Activated T-cell treated with anti-CD3 and anti-CD28 coated beads, Interleukin-2, amount 50 U/mL, for 72 hours (primary cell): ENCODE results near the gene CHD6. TPM values are rescaled to one million over a fixed set of nuclear protein-coding genes. Genes with fewer than 3 reads are reported as not detected.
A peak's percentile ranks its signal among the peaks of the same experiment; 100 is the strongest.

ENCODE experiments used
- ATAC-seq, 2 donors: fragments of 150-1000 bp; cut with Tn5 transposase; replicated peaks in 1 of 2; 2 replicates each; pipeline ENCODE4 v1.10.0; 2021; ENCODE audit warnings: moderate library complexity in 2 of 2, mild to moderate bottlenecking in 1 of 2
- DNase-seq, 2 donors: peaks; one replicate each; pipeline ENCODE4 v3.0.0; 2021 to 2022; ENCODE audit warnings: mixed read lengths in 1 of 2
- H3K27ac Mint-ChIP-seq: one replicate; pipeline ENCODE4 v1.8.0; 2022; ENCODE audit warnings: mild to moderate bottlenecking, moderate library complexity, mixed read lengths
- H3K27me3 Mint-ChIP-seq: one replicate; pipeline ENCODE4 v1.8.0; 2022; ENCODE audit warnings: low read depth, mixed read lengths
- H3K36me3 Mint-ChIP-seq, 2 donors: one replicate each; pipeline ENCODE4 v1.8.0; 2022; ENCODE audit warnings: mixed read lengths in 2 of 2, mild to moderate bottlenecking in 1 of 2; ENCODE audit not compliant: insufficient read depth in 2 of 2
- H3K4me1 Mint-ChIP-seq: one replicate; pipeline ENCODE4 v1.8.0; 2022; ENCODE audit warnings: low read depth, mixed read lengths
- H3K4me3 Mint-ChIP-seq, 2 donors: one replicate each; pipeline ENCODE4 v1.8.0; 2022; ENCODE audit warnings: mild to moderate bottlenecking in 2 of 2, mixed read lengths in 2 of 2, moderate library complexity in 2 of 2
- H3K9me3 Mint-ChIP-seq, 2 donors: one replicate each; pipeline ENCODE4 v1.8.0; 2022; ENCODE audit warnings: mixed read lengths in 2 of 2
- total RNA-seq, 2 donors: library from RNA; stranded (reverse); gene quantifications; one replicate each; pipeline ENCODE4 v1.2.3, GENCODE V29; 2022

CHD6 gene
- total RNA-seq, 2 donors from 2014 or later = 35.8 to 37.7 TPM

GRCh38 chr20:41632896-41633295, 14.7 kb upstream of the CHD6 start:
- peak; percentile 90 to 95 for ATAC-seq
- no peaks in the 10 kb centered on the region for H3K36me3 Mint-ChIP-seq

GRCh38 chr20:41631826-41632225, 13.6 kb upstream of the CHD6 start:
- Mint-ChIP-seq H3K27ac (no peak overlapping the region), H3K36me3 (no peaks in the 10 kb centered on the region), H3K27me3 (no peaks in the 10 kb centered on the region), H3K4me1 (peaks cover 7% of the 10 kb centered on the region), H3K4me3 (no peak overlapping the region), H3K9me3 (no peaks in the 10 kb centered on the region)
- DNase-seq (peak in 1 of 2 donors; percentile 11), ATAC-seq (peak; percentile 55 to 67)

More at GRCh38 chr20:41632896-41633295, 14.7 kb upstream of the CHD6 start:
- Mint-ChIP-seq H3K4me3 (no peak overlapping the region), H3K27me3 (no peaks in the 10 kb centered on the region), H3K9me3 (no peaks in the 10 kb centered on the region), H3K27ac (no peak overlapping the region), H3K4me1 (peaks cover 7% of the 10 kb centered on the region)
- peak in 1 of 2 donors; percentile 7 for DNase-seq

DNA sequence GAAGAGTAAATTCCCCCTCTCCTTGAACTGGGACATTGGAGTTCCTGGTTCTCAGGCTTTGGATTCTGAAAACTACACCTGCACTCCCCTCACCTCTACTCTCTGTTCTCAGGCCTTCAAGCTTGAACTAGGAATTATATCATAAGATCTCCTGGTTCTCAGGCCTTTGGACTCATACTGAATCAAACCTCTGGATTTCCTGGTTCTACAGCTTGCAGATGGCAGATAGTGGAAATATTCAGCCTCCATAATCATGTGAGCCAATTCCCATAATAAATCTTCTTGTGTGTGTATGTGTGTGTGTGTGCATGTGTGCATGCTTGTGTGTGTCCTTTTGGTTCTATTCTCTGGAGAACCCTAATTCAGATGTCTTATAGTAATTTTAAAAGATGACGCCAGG, 12.7 kb upstream of the CHD6 start:
- DNase-seq (no peak), ATAC-seq (no peak)
- Mint-ChIP-seq H3K4me1 (peaks cover 7% of the 10 kb centered on the region), H3K4me3 (no peak overlapping the region), H3K27me3 (no peaks in the 10 kb centered on the region), H3K36me3 (no peaks in the 10 kb centered on the region), H3K27ac (no peak overlapping the region), H3K9me3 (no peaks in the 10 kb centered on the region)

DNA sequence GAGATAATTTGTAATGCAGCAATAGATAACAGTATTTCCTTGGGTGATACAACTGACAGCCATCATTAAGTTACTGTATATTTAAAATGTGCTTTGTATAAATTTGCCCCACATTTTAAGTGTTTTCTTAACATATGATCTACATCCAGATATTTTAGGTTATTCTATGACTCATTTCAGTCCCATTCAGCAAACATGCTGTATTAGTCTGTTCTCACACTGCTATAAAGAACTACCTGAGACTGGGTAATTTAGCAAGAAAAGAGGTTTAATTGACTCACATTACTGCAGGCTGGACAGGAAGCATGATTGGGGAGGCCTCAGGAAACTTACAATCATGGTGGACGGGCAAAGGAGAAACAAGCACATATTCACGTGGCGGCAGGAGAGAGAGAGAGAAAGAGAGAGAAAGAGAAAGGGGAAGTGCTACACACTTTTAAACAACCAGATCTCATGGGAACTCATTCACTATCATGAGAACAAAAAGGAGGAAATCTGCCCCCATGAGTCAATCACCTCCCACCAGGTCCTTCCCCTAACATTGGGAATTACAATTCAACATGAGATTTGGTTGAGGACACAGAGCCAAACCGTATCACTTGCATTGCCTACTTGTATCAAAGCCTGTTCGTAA, 9.6 kb upstream of the CHD6 start:
- ATAC-seq (no peak), DNase-seq (no peak)
- no peak overlapping the region for H3K4me3 Mint-ChIP-seq
- no peak overlapping the region for H3K27ac Mint-ChIP-seq
- H3K27me3 Mint-ChIP-seq = no peaks in the 10 kb centered on the region
- H3K4me1 Mint-ChIP-seq = peaks cover 3% of the 10 kb centered on the region
- H3K36me3 Mint-ChIP-seq = no peaks in the 10 kb centered on the region
- no peaks in the 10 kb centered on the region for H3K9me3 Mint-ChIP-seq

DNA sequence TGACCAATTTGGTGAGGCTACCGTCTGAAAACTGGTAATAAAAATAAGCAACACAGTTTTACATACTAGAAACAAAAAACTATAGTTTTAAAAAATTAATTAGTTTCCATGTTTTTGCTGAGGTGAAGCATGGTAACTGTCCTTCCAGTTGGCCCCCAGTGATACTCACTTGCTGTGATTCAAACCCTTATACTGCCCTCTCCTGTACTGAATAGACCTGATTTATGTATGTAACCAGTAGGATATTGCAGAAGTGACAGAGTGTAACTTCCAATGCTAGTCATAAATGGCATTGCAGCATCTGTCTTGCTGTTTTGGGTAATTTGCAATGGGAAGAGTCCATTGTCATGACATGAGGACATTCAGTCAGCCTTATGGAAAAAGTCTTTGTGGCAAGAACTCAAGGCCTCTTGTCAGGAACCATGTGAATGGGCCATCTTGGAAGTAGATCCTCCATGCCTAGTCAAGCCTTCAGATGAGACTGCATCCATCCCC, 8.9 kb upstream of the CHD6 start:
- Mint-ChIP-seq H3K4me1 (no peaks in the 10 kb centered on the region), H3K27ac (no peak overlapping the region), H3K4me3 (no peak overlapping the region), H3K36me3 (no peaks in the 10 kb centered on the region), H3K27me3 (no peaks in the 10 kb centered on the region), H3K9me3 (no peaks in the 10 kb centered on the region)
- no peak for ATAC-seq
- no peak for DNase-seq

DNA sequence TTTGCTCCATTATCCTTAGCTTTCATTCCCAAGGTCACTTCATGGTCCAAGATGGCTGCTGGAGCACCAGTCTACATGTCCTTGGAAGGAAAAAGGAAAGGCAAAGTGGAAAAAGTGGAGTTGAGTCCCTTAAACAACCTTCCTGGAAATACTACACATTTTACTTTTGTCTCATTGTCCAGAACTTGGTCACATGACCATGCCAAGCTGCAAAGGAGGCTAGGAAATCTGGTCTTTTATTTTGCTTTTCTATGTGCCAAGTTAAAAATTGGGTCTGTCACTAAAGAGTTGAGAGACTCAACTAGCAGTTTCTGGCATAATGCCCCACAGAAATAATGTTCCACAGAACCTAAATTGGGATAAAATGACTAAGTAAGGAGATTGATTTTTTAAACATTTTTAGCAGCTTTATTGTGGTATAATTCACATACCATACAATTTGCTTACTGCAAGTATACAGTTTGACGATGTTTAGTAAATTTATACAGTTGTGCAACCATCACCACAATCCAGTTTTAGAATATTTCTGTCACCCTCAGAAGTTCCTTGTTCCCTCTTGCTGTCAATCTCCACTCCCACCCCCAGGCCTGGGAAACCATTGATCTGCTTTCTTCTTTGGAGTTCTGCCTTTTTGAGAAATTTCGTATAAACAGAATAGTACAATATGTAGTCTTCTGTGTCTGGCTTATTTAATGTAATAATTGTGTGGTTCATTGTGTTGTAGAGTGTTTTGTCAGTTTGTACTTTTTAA, 5.6 kb upstream of the CHD6 start:
- DNase-seq (no peak), ATAC-seq (no peak)
- Mint-ChIP-seq H3K4me3 (no peak overlapping the region), H3K36me3 (no peaks in the 10 kb centered on the region), H3K4me1 (peaks cover 11% of the 10 kb centered on the region), H3K9me3 (no peaks in the 10 kb centered on the region), H3K27me3 (no peaks in the 10 kb centered on the region), H3K27ac (no peak overlapping the region)

- no peak overlapping the region for H3K27ac Mint-ChIP-seq
- no peak for DNase-seq
- H3K36me3 Mint-ChIP-seq = peaks cover 0 to 2% of the 10 kb centered on the region in 2 donors
- H3K9me3 Mint-ChIP-seq = no peaks in the 10 kb centered on the region
- ATAC-seq = no peak
- H3K27me3 Mint-ChIP-seq = no peaks in the 10 kb centered on the region
- no peak overlapping the region for H3K4me3 Mint-ChIP-seq
- peaks cover 11% of the 10 kb centered on the region for H3K4me1 Mint-ChIP-seq
Measured at GRCh38 chr20:41622584-41622983, 4.4 kb upstream of the CHD6 start.

GRCh38 chr20:41621971-41622370, 3.8 kb upstream of the CHD6 start:
- H3K4me1 Mint-ChIP-seq = peaks cover 16% of the 10 kb centered on the region
- no peak overlapping the region for H3K4me3 Mint-ChIP-seq
- DNase-seq (no peak), ATAC-seq (no peak)
- no peaks in the 10 kb centered on the region for H3K9me3 Mint-ChIP-seq
- no peak overlapping the region for H3K27ac Mint-ChIP-seq
- no peaks in the 10 kb centered on the region for H3K27me3 Mint-ChIP-seq
- H3K36me3 Mint-ChIP-seq = peaks cover 0 to 4% of the 10 kb centered on the region in 2 donors

DNA sequence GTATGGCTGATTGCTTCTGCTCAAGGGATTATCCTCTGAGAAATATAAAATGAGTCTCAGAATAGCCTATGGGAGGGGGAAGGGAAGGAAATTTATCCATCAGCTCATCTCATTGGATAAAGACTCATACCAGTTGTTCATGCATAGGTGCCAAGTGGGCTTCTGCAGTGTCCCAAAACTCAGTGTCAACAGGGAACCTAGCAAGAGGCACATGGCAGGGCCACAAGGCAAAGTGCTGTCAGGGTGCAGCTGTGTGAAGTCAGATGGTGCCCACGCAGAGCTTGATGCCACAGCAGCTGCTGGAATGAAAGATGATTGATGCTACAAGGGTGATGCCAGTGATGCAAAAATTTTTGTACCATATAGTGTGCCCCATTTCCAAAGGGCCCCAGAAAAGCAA, 3.2 kb upstream of the CHD6 start:
- Mint-ChIP-seq H3K4me1 (peaks cover 21% of the 10 kb centered on the region), H3K36me3 (peaks cover 0 to 4% of the 10 kb centered on the region in 2 donors), H3K9me3 (no peaks in the 10 kb centered on the region), H3K4me3 (no peak overlapping the region), H3K27me3 (no peaks in the 10 kb centered on the region), H3K27ac (no peak overlapping the region)
- no peak for DNase-seq
- no peak for ATAC-seq

- Mint-ChIP-seq H3K27ac (no peak overlapping the region), H3K27me3 (no peaks in the 10 kb centered on the region), H3K4me3 (peak overlapping the region; percentile 77 to 88), H3K4me1 (peaks cover 37% of the 10 kb centered on the region), H3K36me3 (peaks cover 0 to 4% of the 10 kb centered on the region in 2 donors), H3K9me3 (no peaks in the 10 kb centered on the region)
- ATAC-seq (no peak), DNase-seq (no peak)
Measured at GRCh38 chr20:41619360-41620100, 1.4 kb upstream of the CHD6 start.

DNA sequence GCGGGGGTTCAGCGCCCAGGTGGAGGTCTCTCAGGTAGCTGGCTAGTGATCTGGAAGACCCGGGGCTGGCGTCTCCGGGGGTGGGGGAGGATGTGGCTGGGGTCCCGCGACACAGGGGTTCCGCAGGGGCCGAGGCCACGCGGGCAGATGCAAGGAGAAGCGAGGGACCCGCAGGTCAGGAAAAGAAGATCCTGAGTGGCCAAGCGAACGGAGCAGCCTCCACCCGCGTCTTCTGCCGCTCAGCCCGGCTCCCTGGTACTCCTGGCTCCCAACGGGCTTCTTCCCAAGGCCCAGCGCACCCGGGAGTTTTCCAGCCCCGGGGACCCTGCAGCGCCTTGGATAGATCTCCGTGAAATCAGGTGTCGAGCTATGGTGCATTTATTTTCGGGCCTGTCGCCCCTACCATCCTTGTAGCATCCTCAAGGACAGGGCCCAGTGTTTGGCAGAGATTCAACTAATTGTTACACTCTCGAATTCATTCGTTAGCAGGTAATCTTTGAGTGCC, 682 bp upstream of the CHD6 start:
- Mint-ChIP-seq H3K27me3 (no peaks in the 10 kb centered on the region), H3K4me3 (peak overlapping the region; percentile 77 to 88), H3K9me3 (no peaks in the 10 kb centered on the region), H3K4me1 (peaks cover 42% of the 10 kb centered on the region), H3K27ac (no peak overlapping the region), H3K36me3 (peaks cover 0 to 4% of the 10 kb centered on the region in 2 donors)
- DNase-seq = no peak
- no peak for ATAC-seq

DNA sequence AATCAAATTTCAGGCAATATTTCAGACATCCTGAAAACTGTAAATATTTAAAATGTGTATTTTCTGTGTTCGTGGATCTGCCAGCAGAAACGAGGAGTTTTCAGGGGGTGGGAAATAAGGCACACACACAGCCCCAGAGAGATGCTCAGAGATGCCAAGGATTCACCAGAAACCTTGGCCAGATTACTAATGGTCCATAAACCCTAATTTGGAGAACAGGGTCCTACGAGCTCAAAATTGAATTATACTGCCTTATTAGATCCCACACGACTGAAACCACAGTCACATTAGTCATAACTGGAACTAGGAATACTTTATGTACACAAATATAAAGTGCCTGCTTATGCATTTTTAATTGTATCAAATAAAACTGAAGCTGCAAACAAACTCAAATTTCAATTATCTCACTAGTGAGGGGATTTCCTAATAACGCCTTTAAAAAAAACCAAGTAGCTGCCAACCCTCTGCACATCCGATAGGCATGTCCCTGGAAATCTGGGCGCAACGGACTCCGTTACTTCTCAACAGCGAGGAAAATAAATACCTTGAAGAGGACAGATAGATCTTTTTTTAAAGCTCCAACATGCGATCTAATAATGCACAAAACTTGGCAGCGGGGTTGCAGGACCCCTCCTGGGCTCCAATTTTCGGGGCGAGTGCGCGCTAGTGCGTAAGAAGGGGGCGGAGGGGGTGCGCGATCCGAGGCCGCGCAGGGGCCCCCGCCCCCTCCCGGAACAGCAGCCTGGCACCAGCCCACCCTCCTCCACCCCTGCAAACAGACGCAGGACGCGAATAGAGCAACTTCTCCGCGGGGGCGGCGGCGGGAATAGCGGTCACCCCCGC, 897 bp downstream of the CHD6 start:
- Mint-ChIP-seq H3K4me3 (peak overlapping the region; percentile 89 to 96), H3K9me3 (no peaks in the 10 kb centered on the region), H3K4me1 (peaks cover 49% of the 10 kb centered on the region), H3K36me3 (peaks cover 0 to 4% of the 10 kb centered on the region in 2 donors), H3K27ac (peak overlapping the region; percentile 70), H3K27me3 (no peaks in the 10 kb centered on the region)
- peak; percentile 53 to 54 for DNase-seq
- peak; percentile 1 to 11 for ATAC-seq
